Left lung (tissue), 10 donors: Measurements from ENCODE around the gene CRNKL1. TPM values are rescaled to one million over a fixed set of nuclear protein-coding genes. Genes with fewer than 3 reads are reported as not detected.

Experiments
- ATAC-seq: fragments of 200-7000 bp; cut with Tn5 transposase; one replicate; pipeline ENCODE4 v1.9.1; 2020; ENCODE audit warnings: moderate library complexity
- DNase-seq, 4 donors: peaks; one replicate each; pipeline ENCODE4 v3.0.0-alpha.2; 2013 to 2020
- H3K27ac ChIP-seq, 2 donors: fragments of 200-600 bp; sonication (generic) in 1 of 2; one replicate each; pipeline versions ENCODE4 v1.5.0 to v1.8.0; 2020 to 2021
- H3K27me3 ChIP-seq, 2 donors: fragments of 200-600 bp; sonication (generic) in 1 of 2; one replicate each; pipeline versions ENCODE4 v1.5.0 to v1.8.0; 2020 to 2021
- H3K36me3 ChIP-seq, 2 donors: fragments of 200-600 bp; sonication (generic) in 1 of 2; one replicate each; pipeline versions ENCODE4 v1.5.0 to v1.8.0; 2020 to 2021
- H3K4me1 ChIP-seq, 2 donors: fragments of 200-600 bp; one replicate each; pipeline ENCODE4 v1.8.0; 2021
- H3K4me3 ChIP-seq, 2 donors: fragments of 200-600 bp; sonication (generic) in 1 of 2; one replicate each; pipeline versions ENCODE4 v1.5.0 to v1.8.0; 2020 to 2021; ENCODE audit warnings: mild to moderate bottlenecking in 1 of 2
- H3K9me3 ChIP-seq, 2 donors: fragments of 200-600 bp; sonication (generic) in 1 of 2; one replicate each; pipeline versions ENCODE4 v1.5.0 to v1.8.0; 2020 to 2021
- intact Hi-C, 2 donors: fragments of 100-400 bp; cut with DNase I; formaldehyde crosslinking; loops; one replicate each; pipeline versions ENCODE4 v1.11.2 to v1.14.2; 2022
- polyA plus RNA-seq, 6 donors: library from polyadenylated mRNA; unstranded; fragments of 120-200 nt; gene quantifications; one replicate each; pipeline ENCODE4 v1.2.1, GENCODE V29; 2013; ENCODE audit not compliant: insufficient read length in 6 of 6
- total RNA-seq, 2 donors: library from RNA; stranded (reverse); fragmentation: NEBNext Ultra II Directional; extraction: Animal tissue kit (Norgen Biotek cat#: 25700); gene quantifications; one replicate each; pipeline ENCODE4 v1.2.1, GENCODE V29; 2021
- TF ChIP-seq, protein P1 (sequence below), 2 donors: fragments of 200-600 bp; sonication (generic) in 1 of 2; IDR thresholded peaks; one replicate each; pipeline versions ENCODE4 v1.5.0 to v1.8.0; 2021; ENCODE audit warnings: antibody characterized with exemption in 2 of 2
- donor health status: DM: no; HTN: yes; CAD: no.
- donor health status: DM: no; HTN: no; CAD: no.

The CRNKL1 gene
- total and polyA plus RNA-seq, 8 donors = 17.9 to 48.3 (median 40.2) TPM

DNA sequence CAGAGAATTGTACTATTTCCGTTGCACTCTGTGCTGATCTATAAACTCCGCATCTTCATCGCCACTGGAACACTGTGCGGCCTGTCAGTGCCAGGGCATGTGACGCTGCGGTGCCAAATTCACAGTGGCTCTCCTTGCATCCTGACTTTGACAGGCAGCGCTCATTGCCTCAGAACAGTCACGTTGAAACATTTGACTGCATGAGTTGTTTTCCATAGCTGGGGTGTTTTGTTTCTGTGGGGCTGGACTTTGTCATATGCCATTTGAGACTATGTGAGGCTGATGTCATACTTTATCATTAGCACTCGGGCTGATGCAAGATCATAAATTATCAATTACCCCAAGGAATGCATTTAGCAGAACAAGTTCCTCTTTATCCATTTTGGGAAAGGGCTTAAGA is 32.8 kb upstream of the CRNKL1 start:
- TF ChIP-seq, protein P1, sequence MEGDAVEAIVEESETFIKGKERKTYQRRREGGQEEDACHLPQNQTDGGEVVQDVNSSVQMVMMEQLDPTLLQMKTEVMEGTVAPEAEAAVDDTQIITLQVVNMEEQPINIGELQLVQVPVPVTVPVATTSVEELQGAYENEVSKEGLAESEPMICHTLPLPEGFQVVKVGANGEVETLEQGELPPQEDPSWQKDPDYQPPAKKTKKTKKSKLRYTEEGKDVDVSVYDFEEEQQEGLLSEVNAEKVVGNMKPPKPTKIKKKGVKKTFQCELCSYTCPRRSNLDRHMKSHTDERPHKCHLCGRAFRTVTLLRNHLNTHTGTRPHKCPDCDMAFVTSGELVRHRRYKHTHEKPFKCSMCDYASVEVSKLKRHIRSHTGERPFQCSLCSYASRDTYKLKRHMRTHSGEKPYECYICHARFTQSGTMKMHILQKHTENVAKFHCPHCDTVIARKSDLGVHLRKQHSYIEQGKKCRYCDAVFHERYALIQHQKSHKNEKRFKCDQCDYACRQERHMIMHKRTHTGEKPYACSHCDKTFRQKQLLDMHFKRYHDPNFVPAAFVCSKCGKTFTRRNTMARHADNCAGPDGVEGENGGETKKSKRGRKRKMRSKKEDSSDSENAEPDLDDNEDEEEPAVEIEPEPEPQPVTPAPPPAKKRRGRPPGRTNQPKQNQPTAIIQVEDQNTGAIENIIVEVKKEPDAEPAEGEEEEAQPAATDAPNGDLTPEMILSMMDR (IDR thresholded peaks at IDR 0.05) = no peak
- H3K4me1 ChIP-seq = no peaks in the 10 kb centered on the region
- DNase-seq (no peak), ATAC-seq (no peak)
- H3K27ac ChIP-seq = no peak overlapping the region
- H3K4me3 ChIP-seq = no peak overlapping the region
- intact Hi-C loops = loop anchor here in 1 of 2 donors (5.0 kb wide), 1 partner anchor 147 kb away; no protein-coding TSS in a partner anchor
- H3K27me3 ChIP-seq = peaks cover 0 to 7% of the 10 kb centered on the region in 2 donors
- H3K36me3 ChIP-seq = no peaks in the 10 kb centered on the region
- H3K9me3 ChIP-seq = no peaks in the 10 kb centered on the region

DNA sequence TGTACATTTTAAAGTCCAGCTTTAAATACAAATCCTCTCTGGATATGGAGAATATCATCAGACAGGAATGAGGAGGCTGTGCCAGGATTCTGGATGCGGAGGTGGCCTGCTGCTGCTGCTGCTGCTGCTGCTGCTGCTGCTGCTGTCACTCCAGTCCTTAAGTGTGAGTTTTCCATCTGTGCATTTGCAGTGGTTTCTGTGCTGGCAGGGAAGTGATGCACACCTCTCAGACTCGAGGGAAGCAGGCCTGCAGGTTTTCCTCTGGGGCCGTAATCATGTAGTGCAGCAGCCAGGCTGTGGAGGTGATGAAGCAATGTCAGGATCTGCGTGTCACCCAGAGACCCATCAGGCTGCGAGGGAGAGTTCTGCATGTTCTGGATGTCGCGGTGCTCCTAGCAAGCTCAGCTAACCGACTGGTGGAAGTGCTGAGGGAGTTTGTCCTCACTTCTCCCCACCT is 32.1 kb upstream of the CRNKL1 start:
- Histone ChIP-seq H3K4me1 (no peaks in the 10 kb centered on the region), H3K27me3 (peaks cover 4 to 7% of the 10 kb centered on the region in 2 donors), H3K27ac (no peak overlapping the region), H3K36me3 (no peaks in the 10 kb centered on the region), H3K9me3 (no peaks in the 10 kb centered on the region), H3K4me3 (no peak overlapping the region)
- DNase-seq (no peak), ATAC-seq (no peak)
- intact Hi-C loops = no loop called here
- TF ChIP-seq, protein P1 (IDR thresholded peaks at IDR 0.05) = no peak

DNA sequence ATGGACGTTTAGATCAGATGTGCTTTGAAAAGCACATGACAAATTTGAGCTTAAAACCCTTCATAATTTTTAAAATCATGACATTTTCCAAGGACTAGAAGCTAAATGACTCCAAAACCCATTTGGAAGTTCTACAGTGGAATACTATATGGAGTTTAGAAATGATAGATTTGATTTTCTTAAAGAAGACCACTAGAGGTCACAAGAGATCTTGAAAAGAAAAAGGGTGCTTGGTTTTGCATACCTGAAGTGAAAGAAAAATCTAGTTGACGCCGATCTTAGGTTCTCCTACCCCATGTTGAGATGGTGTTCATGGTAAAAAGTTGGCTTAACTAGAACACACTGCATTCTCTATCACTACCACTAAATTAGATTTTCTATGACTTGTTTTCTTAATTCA is 31.5 kb upstream of the CRNKL1 start:
- DNase-seq = no peak
- Histone ChIP-seq H3K27me3 (peaks cover 4 to 7% of the 10 kb centered on the region in 2 donors), H3K9me3 (no peaks in the 10 kb centered on the region), H3K4me1 (no peaks in the 10 kb centered on the region), H3K27ac (no peak overlapping the region), H3K4me3 (no peak overlapping the region), H3K36me3 (no peaks in the 10 kb centered on the region)
- ATAC-seq = peak; percentile 73
- TF ChIP-seq, protein P1 (IDR thresholded peaks at IDR 0.05) = peak; percentile 15 to 48
- intact Hi-C loops = no loop called here

DNA sequence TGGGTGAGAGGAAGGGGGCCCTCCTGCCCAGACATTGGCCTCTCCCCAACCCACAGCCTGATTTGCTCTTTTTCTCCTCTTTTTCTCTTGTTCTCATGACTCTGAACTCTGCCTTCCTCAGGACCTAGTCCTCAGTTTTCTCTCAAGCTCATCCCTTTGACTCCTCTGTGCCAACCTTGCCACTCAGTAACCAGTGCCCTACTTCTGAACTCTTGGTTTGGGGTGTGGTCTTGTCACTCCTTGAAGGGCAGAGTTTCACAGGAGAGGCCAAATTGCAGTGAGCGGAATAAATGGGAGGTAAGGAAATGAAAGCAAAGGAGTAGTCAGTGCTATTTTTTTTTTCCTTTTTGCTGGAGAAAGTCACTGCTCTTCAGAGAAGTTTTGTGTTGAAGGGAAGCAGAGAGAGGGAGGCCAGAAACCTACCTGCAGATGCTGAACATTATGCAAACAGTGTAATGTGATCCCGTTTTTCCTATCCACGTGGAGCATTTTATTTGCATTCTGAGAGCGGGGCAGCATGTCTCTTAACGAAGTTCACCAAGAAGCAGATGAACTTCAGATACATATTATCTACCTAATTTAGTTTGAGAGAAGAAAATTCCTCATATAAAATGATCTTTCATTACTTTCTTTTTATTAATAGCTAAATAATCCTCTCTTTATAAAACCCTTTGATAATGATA is 27.0 kb upstream of the CRNKL1 start:
- no peaks in the 10 kb centered on the region for H3K9me3 ChIP-seq
- H3K4me3 ChIP-seq = no peak overlapping the region
- no peaks in the 10 kb centered on the region for H3K4me1 ChIP-seq
- H3K27ac ChIP-seq = no peak overlapping the region
- TF ChIP-seq, protein P1 (IDR thresholded peaks at IDR 0.05) = no peak
- intact Hi-C loops = no loop called here
- no peaks in the 10 kb centered on the region for H3K36me3 ChIP-seq
- ATAC-seq = peak; percentile 68
- H3K27me3 ChIP-seq = peaks cover 4 to 7% of the 10 kb centered on the region in 2 donors
- DNase-seq = no peak

DNA sequence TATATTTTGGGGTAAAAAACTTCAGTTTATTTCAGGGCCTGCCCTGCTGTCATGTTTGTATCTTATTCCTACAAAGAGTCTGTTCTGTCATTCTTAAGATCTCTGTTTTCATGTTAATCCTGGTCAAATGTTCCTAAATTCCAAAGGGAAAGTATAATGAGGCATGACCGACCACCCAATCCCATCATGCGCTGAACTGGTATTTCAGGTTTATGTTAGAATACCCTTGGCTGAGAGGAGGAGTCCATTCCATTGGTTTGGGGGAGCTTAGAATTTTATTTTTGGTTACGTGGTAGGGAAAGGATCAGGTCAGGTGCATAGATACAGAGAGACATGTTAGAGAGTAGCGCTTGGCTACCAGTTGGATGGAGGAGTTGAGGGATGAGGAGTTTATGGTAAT is 25.8 kb upstream of the CRNKL1 start:
- ATAC-seq (no peak), DNase-seq (no peak)
- intact Hi-C loops = no loop called here
- Histone ChIP-seq H3K27me3 (peaks cover 4 to 15% of the 10 kb centered on the region in 2 donors), H3K36me3 (no peaks in the 10 kb centered on the region), H3K4me3 (no peak overlapping the region), H3K4me1 (no peaks in the 10 kb centered on the region), H3K9me3 (no peaks in the 10 kb centered on the region), H3K27ac (no peak overlapping the region)
- TF ChIP-seq, protein P1 (IDR thresholded peaks at IDR 0.05) = no peak
